HL-60/S4 treated with phorbol 12-myristate 13-acetate at 8.2 ng/mL for 4 days and 3 days (cell line): Measurements from ENCODE around the gene PTPRN2.

Experiments used
- in situ Hi-C: fragments of 300-500 bp; cut with MboI; formaldehyde crosslinking; loops from 2 replicates; pipeline ENCODE4 v1.15.0; 2022; ENCODE audit warnings: low sequenced_read_pairs

The PTPRN2 gene

GRCh38 chr7:158097106-158097452 is 490.5 kb downstream of the PTPRN2 start:
- in situ Hi-C loops: no loop called here

GRCh38 chr7:158096582-158096981 is 491.0 kb downstream of the PTPRN2 start:
- in situ Hi-C loops: no loop called here

DNA sequence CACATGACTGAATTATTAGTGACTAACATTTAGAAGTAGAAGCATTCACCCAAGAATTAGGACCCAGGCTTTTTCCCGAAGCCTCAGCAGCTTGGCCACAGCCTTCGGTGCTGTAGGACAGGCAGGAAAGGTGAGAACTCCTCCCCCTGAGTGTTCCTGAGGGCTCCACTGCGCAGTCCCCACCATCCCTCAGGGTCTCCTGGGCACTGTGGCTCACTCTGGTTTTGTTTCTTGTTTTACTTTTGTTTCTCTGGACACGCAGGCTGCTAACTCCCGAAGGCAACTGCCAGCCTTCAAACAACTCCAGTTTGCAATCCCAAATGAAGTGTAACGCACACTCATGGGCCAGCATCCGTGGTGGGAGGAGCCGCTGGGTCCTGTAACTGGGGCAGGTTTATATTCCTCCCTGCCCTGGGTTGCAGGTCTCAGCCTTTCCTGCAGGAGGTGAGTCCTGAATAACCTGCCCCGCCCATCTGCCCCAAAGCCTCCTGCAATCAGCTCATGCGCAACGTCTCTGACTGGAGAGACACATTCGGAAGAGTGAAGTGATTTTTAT is 492.9 kb downstream of the PTPRN2 start:
- in situ Hi-C loops: no loop called here

DNA sequence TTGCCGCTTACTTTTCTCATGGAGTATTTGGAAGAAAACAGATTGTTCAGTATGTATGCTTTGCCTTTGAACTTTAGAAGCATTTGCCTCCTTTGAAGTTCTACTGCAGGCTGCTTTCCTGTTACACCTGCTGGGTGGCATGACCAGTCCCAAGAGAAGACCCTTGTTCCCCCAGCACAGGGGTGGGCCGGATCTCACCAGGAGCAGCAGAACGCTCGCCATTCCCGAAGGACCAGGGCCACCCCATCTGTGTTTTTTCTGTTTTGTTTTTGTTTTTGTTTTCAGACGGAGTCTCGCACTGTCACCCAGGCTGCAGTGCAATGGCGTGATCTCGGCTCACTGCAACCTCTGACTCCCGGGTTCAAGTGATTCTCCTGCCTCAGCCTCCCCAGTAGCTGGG is 493.6 kb downstream of the PTPRN2 start:
- in situ Hi-C loops: no loop called here

GRCh38 chr7:158093156-158093796 is 494.3 kb downstream of the PTPRN2 start:
- in situ Hi-C loops: no loop called here

GRCh38 chr7:158087196-158087595 is 500.4 kb downstream of the PTPRN2 start:
- in situ Hi-C loops: no loop called here

DNA sequence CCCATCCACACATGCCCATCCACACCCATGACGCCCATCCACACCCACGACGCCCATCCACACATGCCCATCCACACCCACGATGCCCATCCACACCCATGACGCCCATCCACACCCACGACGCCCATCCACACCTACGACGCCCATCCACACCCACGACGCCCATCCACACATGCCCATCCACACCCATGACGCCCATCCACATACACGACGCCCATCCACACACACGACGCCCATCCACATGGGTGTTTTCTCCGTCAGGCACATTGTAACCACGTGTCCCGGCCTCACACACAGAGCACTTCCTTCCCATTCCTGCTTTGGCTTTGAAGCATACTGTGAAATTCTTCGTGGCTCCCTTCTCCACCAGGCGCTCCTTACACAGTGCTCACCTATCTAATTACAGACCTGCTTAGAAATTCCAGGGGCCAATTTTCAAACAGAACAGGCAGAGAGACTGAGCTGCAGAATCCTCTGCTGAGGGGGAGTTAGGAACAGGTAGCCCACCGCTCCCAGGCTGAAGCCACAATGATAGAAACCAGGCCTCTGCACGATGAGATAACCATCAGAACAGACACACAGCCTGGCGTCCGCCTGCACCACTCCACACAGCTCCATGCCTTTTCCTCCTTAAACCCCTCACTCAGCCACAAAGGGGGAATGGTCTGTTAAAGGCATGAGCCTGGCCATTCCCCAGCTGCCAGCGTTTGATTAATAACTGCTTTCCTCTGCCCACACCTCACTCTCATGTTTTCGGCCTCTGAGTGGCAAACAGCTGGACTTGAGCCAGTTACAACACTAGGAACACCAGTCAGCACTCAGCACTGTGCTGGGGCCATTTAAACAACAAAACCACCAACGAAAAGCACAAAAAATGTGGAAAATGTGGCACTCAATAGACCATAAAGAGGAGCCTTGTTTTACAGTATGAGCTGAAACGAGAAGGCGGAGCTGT is 501.6 kb downstream of the PTPRN2 start:
- in situ Hi-C loops: no loop called here

- in situ Hi-C loops: no loop called here
Measured at GRCh38 chr7:158084555-158084954, 503.1 kb downstream of the PTPRN2 start.

DNA sequence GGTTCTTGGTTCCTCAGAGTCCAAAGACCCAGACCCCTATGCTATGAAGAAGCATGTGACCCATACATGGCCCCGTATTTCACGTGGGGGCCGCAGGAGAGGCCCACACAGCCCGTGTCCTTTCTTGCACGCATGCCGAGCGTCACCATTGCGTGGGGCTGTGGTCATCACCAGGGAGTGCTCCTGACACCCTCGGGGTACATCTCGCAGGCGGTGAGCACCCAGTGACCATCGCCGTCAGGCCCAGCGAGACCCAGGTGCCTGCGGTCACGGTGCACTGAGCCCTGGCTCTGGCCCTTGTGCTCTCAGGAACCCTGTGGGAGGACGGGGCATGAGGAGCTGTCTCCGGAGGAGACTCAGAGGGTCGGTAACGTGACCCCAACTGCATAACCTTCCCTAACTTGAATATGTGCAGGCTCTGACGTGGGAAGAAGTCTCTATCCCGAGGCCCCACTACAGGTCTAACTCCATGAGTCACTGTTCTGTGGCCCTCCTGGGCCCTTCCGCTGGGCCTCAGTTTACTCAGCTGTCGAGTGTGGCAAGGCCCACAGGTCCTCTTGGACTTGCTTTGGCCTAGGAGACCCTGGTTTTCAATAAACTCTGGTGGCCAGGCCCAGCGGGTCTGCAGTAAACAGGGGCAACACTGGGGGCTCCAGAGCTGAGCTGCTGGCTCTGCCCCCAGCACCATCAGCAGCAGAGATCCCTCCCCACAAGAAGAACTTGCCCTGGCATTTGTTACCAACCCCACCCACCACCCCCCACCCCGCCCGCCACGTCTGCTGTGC is 503.9 kb downstream of the PTPRN2 start:
- in situ Hi-C loops: no loop called here

DNA sequence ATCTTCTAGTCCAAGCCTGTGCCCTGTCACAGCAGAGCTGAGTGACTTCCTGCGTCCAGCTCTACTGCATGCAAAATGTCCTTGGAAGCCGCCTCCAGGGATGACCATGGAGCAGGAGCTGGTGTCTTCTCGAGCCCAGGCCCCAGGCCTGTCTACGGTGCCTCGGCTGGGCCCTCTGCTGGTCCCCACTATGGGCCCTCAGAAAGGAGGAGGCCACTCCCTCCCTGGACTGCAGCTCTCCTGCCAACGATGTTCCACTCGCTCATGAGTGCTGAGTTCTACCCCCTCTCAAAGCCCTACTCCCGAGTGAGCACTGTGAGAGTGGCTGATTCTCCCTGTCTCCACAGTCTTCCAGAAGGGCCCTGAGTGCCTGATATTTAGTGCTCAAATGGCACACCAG is 504.9 kb downstream of the PTPRN2 start:
- in situ Hi-C loops: no loop called here

- in situ Hi-C loops: no loop called here
Measured at GRCh38 chr7:158080899-158081445, 506.7 kb downstream of the PTPRN2 start.

GRCh38 chr7:158077934-158078910 is 509.4 kb downstream of the PTPRN2 start:
- in situ Hi-C loops: no loop called here

DNA sequence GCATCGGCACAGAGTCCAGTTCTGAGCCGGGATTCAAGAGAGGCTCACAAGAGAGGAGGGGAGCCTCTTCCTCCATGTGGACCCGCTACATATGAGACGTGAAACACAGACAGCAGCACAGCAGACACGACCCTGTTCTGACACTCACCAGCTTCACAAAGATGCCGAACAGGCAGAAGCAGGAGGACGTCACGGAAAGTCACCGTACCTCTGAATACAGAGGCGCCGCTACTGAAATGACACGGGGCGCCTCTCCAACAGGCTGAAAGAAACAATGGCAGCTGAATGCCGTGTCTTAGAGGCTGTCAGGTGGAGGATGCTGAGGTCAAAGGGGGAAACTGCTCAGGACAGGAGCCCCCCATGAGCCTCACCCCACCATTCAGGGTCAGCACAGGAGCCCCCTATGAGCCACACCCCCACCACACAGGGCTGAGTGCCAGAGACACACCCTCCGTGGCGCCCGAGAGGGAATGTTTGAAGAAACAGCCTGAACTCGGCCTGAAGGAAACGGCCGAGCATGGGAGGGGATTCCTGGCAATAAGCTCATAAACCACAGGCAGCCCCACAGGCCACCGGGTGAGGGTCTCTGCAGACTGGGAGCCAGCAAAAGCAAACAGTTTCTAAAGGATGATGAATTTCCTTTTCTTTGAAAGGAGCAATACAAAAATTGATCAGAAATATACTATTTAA is 510.3 kb downstream of the PTPRN2 start:
- in situ Hi-C loops: no loop called here

- in situ Hi-C loops: no loop called here
Measured at GRCh38 chr7:158076656-158077055, 511.0 kb downstream of the PTPRN2 start.

DNA sequence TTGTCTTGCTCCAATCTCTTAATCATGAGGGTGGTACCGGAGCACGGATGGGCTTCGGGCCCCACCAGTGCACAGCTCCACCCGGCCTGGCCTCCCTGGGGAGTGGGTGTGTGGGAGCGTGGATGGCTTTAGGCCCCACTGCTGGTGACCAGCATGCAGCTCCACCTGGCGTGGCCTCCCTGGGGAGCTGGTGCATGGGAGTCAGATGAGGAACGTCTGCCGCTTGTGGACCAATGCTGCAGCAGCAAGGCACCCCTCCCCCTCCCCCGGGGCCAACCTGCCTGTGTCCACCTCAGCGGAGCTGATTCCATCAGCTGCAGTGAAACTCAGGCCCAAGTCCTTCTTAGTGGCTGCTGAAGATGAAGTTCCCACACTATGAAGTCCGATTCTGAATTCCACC is 511.4 kb downstream of the PTPRN2 start:
- in situ Hi-C loops: no loop called here

GRCh38 chr7:158075633-158076001 is 512.0 kb downstream of the PTPRN2 start:
- in situ Hi-C loops: no loop called here

DNA sequence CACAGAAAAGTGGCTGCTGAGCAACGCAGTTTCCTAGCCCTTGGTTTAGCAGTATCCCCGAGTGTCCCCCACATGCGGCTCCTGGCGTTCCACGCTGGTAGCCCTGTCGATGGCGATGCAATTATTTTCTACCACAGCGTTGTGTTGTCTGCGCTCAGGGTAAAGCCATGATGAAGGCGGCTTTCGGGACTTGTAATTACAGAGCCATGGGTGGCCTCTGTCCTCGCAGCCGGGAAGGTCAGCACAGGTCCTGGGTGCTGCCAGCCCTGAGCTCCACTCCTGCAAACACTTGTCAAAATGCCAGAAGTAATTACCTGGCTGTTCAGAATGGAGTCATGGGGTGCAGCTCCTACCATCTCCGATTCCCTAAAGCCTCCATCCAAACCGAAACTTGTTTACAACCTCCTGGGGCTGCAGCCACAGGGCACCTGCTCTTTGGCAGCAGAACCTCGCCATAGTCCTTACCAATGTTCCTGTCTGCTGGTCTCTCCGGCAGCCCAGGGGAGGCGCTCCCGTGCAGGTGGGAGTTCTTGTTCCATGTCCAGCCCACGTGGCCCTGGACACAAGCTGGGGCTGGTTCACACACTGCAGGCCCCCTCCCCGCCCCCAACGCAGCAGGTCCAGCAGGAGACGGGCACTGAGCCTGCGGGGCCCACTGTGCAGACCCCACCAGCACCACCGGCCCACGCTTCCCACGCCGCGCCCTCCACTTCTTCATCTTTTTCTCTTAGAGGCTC is 512.6 kb downstream of the PTPRN2 start:
- in situ Hi-C loops: no loop called here
